ENCODE measurements around the gene ZNF396. TPM values are rescaled to one million over a fixed set of nuclear protein-coding genes. Genes with fewer than 3 reads are reported as not detected.

The ZNF396 gene
- polyA plus RNA-seq, 3 donors: 1.0 to 1.9 (median 1.1) TPM

DNA sequence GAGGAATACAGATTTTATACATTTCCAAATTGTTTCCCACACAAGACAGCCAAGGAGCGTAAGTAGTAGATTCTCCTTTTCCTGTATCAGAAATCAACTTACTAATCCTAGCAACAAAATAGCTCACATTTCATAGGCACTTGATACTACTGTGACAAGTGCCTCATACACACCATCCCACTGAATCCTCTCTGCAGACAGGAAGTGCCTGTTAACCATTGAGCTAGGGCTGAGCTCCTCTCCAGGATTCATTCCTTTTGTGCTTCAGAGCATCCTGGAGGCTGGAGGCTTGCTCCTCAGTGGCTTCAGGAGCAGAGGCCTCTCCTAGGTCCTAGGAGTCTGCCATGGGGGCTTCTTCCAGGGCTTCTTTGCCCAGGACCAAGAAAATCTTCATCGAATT lies 20.8 kb upstream of the ZNF396 start:
- WGBS (ENCODE audit: insufficient coverage): 100% methylated on average over 1 of the region's 2 CpGs
- H3K4me1 ChIP-seq (ENCODE audit: control insufficient read depth in 1 of 2, insufficient read depth in 2 of 2, low read length in 2 of 2): no peaks in the 10 kb centered on the region
- no peaks in the 10 kb centered on the region for H3K36me3 Mint-ChIP-seq
- peaks cover 0 to 3% (median 2%) of the 10 kb centered on the region in 3 donors for H3K27me3 Mint-ChIP-seq (ENCODE audit: low read depth in 3 of 3)
- intact Hi-C loops (cut with micrococcal nuclease): no loop called here
- no peaks in the 10 kb centered on the region for H4K20me1 ChIP-seq (ENCODE audit: insufficient read depth, low read length)
- H3K27ac Mint-ChIP-seq: no peak overlapping the region
- no peak for DNase-seq
- no peaks in the 10 kb centered on the region for H3K9me3 Mint-ChIP-seq
- TF ChIP-seq, protein P1, sequence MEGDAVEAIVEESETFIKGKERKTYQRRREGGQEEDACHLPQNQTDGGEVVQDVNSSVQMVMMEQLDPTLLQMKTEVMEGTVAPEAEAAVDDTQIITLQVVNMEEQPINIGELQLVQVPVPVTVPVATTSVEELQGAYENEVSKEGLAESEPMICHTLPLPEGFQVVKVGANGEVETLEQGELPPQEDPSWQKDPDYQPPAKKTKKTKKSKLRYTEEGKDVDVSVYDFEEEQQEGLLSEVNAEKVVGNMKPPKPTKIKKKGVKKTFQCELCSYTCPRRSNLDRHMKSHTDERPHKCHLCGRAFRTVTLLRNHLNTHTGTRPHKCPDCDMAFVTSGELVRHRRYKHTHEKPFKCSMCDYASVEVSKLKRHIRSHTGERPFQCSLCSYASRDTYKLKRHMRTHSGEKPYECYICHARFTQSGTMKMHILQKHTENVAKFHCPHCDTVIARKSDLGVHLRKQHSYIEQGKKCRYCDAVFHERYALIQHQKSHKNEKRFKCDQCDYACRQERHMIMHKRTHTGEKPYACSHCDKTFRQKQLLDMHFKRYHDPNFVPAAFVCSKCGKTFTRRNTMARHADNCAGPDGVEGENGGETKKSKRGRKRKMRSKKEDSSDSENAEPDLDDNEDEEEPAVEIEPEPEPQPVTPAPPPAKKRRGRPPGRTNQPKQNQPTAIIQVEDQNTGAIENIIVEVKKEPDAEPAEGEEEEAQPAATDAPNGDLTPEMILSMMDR (IDR thresholded peaks at IDR 0.05): no peak
- no peaks in the 10 kb centered on the region for H3K36me3 ChIP-seq (replicated peaks in 1 of 2; ENCODE audit: control insufficient read depth in 1 of 2, insufficient read depth in 2 of 2, low read length in 2 of 2)
- no peak overlapping the region for H3K9ac ChIP-seq (ENCODE audit: insufficient read depth, low read length, poor library complexity, severe bottlenecking)
- H3K4me3 Mint-ChIP-seq: no peak overlapping the region
- no peaks in the 10 kb centered on the region for H3K79me2 ChIP-seq (ENCODE audit: insufficient read depth, low read length)
- no peaks in the 10 kb centered on the region for H3K4me1 Mint-ChIP-seq
- no peak overlapping the region for H3K4me2 ChIP-seq (replicated peaks; ENCODE audit: extremely low read depth, low read length, poor library complexity, severe bottlenecking)
- no peak overlapping the region for H3K27ac ChIP-seq (ENCODE audit: low read depth in 1 of 2, low read length in 2 of 2)
- no peak overlapping the region for H3K4me3 ChIP-seq (replicated peaks in 1 of 3; ENCODE audit: low read depth in 2 of 3, low read length in 3 of 3)
- H2AFZ ChIP-seq (ENCODE audit: insufficient read depth, low read depth, low read length, poor library complexity, severe bottlenecking): peak overlapping the region; percentile 29
- no peaks in the 10 kb centered on the region for H3K27me3 ChIP-seq (ENCODE audit: control insufficient read depth in 2 of 2, insufficient read depth in 2 of 2, low read length in 2 of 2)
- no peaks in the 10 kb centered on the region for H3K9me3 ChIP-seq (replicated peaks in 1 of 2; ENCODE audit: control insufficient read depth in 1 of 2, insufficient read depth in 1 of 2, low read length in 2 of 2)

DNA sequence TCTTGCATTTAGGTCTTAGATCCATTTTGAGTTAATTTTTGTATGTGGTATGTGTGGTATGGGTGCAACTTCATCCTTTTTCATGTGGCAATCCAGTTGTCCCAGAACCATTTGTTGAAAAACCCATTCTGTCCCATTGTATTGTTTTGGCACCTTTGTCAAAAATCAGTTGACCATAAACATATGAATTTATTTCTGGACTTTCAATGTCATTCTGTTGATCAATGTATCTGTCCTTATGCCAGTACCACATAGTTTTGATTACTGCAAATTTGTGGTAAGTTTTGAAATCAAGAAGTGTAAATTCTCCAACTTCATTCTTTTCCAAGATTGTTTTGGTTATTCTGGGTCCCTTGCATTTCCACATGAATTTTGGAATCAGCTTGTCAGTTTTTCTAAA lies 16.6 kb upstream of the ZNF396 start:
- DNase-seq: no peak
- Mint-ChIP-seq H3K4me3 (no peak overlapping the region), H3K27me3 (ENCODE audit: low read depth in 3 of 3) (peaks cover 0 to 3% (median 2%) of the 10 kb centered on the region in 3 donors), H3K27ac (no peak overlapping the region), H3K9me3 (peaks cover 0 to 3% (median 0%) of the 10 kb centered on the region in 7 donors), H3K36me3 (no peaks in the 10 kb centered on the region), H3K4me1 (peaks cover 4% of the 10 kb centered on the region)
- no peak overlapping the region for H3K4me2 ChIP-seq (replicated peaks; ENCODE audit: extremely low read depth, low read length, poor library complexity, severe bottlenecking)
- H3K27me3 ChIP-seq (ENCODE audit: control insufficient read depth in 2 of 2, insufficient read depth in 2 of 2, low read length in 2 of 2): peaks cover 0 to 2% of the 10 kb centered on the region in 2 donors
- H3K27ac ChIP-seq (ENCODE audit: low read depth in 1 of 2, low read length in 2 of 2): no peak overlapping the region
- H3K9me3 ChIP-seq (replicated peaks in 1 of 2; ENCODE audit: control insufficient read depth in 1 of 2, insufficient read depth in 1 of 2, low read length in 2 of 2): no peaks in the 10 kb centered on the region
- H3K79me2 ChIP-seq (ENCODE audit: insufficient read depth, low read length): no peaks in the 10 kb centered on the region
- no peaks in the 10 kb centered on the region for H3K36me3 ChIP-seq (replicated peaks in 1 of 2; ENCODE audit: control insufficient read depth in 1 of 2, insufficient read depth in 2 of 2, low read length in 2 of 2)
- no peaks in the 10 kb centered on the region for H3K4me1 ChIP-seq (ENCODE audit: control insufficient read depth in 1 of 2, insufficient read depth in 2 of 2, low read length in 2 of 2)
- H4K20me1 ChIP-seq (ENCODE audit: insufficient read depth, low read length): no peaks in the 10 kb centered on the region
- H3K4me3 ChIP-seq (replicated peaks in 1 of 3; ENCODE audit: low read depth in 2 of 3, low read length in 3 of 3): no peak overlapping the region
- TF ChIP-seq, protein P1 (IDR thresholded peaks at IDR 0.05): no peak
- no peak overlapping the region for H2AFZ ChIP-seq (ENCODE audit: insufficient read depth, low read depth, low read length, poor library complexity, severe bottlenecking)
- no peak overlapping the region for H3K9ac ChIP-seq (ENCODE audit: insufficient read depth, low read length, poor library complexity, severe bottlenecking)
- intact Hi-C loops (cut with micrococcal nuclease): loop anchor here in 1 of 2 donors (5.0 kb wide), 1 partner anchor 104 kb away; the partner anchor contains the start of gene INO80C

Data from CD14-positive monocyte (primary cell).